HG03520 (cell line): ENCODE data around the gene TMC7.
"Not testable (repeated sequence)": the region's sequence is repeated elsewhere in the genome, so short reads cannot be mapped to it uniquely, and the experiment has no call there.

Source experiments
- ATAC-seq: cut with Tn5 transposase; IDR thresholded peaks from one replicate; pipeline ENCODE4 v1.9.1; 2021; ENCODE audit warnings: mild to moderate bottlenecking, moderate library complexity; ENCODE audit not compliant: unreplicated experiment

Gene TMC7

DNA sequence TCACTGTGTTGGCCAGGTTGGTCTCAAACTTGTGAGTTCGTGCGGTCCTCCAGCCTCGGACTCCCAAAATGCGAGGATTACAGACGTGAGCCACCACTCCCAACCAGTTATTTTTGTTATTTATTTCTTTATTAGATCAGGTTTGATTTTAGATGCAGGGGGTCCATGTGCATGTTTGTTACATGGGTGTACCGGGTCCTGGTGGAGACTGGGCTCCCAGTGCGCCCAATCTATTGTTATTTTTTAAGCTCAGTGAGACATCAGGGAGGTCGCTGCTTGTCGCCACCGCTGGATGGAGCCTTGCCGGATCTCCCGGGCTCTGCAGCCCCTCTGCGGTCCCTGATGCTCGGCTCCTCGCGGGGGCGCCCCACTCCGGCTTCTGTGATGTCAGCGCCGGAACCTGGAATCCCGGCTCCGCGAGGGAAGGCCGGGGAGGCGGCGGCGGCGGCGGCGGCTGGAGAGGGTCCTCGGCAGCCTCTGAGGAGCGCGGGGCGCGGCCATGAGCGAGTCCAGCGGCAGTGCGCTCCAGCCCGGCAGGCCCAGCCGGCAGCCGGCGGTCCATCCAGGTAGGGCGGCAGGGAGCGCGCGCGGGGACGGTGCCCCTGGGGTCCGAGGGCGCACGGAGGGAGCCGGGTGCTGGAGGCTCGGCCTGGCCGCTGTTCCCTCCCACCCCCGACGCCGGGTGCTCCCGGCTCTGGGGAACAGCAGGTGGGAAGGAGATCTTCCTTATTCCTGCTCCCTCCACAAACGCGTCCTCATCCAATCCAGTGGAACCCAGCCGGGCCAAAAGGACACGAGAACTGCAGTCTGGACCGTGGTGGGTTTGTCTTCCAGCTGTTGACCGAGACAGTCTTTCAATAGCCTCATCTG is at the start of gene TMC7:
TMC7 (plus strand) TSS at position 370 of the 870 bp plus-strand sequence; CDS start at position 500, 130 bp downstream.
- ATAC-seq, result no peak

DNA sequence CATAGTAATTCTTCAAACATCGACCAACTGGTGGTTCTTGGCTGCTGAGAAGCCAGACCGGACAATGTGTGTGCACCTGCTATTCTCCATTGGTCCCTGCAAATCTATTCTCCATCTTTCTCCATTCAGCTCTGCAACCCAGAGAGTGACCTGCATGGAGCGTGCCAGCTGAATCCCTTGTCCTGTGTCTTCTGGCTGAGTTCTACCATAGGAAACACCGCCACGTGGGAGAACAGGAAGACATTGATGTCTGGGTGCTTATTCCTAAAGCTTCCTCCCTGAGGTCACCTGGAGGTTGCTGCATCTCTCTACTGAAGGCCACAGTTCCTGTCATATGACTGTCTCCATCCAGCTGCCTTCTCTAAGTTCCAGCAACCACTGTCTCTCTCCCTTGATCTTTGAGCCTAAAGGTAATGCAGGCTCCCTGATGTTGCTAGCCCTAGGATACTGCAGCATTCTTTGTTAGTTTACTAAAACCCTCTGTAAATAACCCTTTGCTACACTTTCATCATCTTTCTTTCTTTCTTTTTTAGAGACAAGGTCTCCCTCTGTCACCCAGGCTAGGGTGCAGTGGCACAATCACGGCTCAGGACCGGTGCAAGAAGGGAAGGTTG is 46.9 kb upstream of the TMC7 start:
- no peak for ATAC-seq

DNA sequence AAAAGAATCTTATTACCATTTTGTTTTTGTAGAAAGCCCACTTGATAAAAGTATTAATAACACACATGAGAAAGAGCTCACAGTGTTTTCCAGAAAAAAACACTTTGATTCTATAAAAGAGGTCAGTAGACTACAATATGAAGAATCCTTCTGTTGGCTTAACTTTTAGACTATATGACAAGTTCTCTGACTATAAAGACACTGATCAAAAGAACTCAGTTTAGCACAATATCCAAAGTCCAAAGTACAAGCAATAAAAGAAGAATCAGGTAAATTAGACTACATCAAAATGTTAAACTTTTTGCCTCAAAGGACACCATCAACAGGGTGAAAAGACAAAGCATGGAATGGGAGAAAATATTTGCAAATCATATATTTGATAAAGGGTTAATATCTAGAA is 46.3 kb upstream of the TMC7 start:
- ATAC-seq, result no peak

DNA sequence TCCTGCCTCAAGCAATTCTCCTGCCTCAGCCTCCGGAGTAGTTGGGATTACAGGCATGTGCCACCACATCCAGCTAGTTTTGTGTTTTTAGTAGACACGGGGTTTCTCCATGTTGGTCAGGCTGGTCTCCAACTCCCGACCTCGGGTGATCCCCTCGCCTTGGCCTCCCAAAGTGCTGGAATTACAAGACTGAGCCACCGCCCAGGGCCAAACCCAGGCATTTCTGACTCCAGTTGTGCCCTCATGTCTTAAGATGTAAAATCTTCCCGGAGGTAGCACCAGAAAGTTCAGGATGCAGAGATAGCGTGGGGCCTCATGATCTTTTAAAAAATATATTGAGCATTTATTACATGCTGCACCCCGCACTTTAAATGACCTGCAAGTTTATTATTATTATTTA is 44.7 kb upstream of the TMC7 start:
- no peak for ATAC-seq

DNA sequence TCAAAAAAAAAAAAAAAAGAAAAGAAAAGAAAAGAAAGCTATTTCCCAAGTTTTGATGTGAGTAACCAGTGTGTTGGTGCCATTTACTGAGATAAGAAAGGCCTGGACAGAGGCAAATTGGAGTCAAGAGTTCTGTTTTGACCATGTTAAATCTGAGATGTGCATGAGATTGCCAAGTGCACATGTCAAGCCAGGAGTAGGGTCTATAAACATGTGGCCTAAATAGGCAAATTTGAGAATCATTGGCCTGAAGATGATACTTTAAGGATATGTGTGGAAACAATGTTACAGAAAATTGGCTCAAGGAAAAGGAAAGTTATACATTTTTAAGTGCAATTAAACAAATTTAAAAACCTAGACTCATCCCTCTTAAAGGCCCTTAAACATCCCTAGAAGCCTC is 42.3 kb upstream of the TMC7 start:
- ATAC-seq, result no peak

DNA sequence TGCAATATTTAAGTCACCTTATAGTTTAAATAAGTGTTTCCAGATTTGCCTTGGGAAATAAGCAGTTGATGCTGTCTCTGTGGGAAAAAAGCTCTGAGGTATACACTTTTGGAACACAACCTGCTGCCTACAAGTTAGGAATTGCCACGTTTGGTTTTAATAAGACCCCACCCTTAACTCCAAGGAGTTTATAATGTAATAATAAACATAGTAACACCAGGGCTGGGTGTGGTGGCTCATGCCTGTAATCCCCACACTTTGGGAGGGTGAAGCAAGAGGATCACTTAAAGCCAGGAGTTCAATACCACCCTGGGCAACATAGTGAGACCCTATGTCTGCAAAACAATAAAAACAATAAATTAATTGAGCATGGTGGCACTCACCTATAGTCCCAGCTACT is 41.7 kb upstream of the TMC7 start:
- ATAC-seq, result no peak

DNA sequence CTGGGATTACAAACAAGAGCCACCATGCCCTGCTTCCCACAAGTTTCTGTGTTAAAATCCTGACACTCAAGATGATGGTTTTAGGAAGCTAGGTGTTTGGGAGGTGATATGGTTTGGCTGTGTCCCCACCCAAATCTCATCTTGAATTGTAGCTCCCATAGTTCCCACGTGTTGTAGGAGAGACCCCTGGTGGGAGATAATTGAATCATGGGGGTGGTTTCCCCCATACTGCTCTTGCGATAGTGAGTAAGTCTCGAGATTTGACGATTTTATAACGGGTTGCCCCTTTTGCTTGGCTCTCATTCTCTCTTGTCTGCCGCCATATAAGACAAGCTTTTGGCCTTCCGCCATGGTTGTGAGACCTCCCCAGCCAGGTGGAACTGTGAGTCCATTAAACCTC is 40.3 kb upstream of the TMC7 start:
- no peak for ATAC-seq

DNA sequence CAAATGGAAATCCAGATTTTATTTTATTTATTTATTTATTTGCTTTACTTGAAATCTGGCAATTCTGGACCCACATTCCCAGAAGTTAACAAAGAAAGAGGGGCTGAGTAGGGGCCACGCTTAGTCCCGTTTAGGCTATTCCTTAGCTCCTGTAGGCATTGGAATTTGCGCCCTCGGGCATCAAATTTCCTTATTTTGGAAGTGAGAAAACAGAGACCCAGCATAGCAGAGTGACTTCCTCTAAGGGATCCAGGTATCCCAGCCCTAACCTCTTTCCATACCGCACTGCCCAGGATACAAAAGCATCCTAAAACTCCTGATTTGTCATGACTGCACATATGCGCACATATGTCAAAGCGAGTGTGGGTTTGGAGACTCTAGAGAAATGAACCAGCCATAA is 38.5 kb upstream of the TMC7 start:
- no peak for ATAC-seq

DNA sequence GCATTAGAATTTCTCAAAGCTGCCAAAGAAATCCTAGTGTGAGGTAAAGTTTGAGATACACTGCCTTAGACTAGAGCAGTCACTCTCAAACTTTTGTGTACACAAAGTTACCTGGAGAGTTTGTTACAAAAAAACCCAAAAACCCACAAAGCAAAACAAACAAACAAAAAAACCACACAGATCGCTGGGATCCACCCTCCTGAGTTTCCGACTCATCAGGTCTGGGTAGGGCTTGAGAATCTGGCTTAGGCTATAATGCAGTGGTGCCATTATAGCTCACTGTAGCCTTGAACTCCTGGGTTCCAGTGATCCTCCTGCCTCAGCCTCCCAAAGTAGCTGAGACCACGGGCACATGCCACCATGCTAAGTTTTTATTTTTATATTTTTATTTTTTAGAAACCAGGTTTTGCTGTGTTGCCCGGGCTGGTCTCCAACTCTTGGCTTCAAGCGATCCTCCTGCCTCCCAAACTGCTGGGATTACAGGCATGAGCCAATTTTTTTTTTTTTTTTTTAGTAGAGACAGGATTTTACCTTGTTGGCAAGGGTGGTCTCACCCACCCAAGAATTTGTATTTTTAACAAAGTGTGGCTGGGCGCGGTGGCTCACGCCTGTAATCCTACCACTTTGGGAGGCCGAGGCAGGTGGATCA is 35.2 kb upstream of the TMC7 start:
- no peak for ATAC-seq

DNA sequence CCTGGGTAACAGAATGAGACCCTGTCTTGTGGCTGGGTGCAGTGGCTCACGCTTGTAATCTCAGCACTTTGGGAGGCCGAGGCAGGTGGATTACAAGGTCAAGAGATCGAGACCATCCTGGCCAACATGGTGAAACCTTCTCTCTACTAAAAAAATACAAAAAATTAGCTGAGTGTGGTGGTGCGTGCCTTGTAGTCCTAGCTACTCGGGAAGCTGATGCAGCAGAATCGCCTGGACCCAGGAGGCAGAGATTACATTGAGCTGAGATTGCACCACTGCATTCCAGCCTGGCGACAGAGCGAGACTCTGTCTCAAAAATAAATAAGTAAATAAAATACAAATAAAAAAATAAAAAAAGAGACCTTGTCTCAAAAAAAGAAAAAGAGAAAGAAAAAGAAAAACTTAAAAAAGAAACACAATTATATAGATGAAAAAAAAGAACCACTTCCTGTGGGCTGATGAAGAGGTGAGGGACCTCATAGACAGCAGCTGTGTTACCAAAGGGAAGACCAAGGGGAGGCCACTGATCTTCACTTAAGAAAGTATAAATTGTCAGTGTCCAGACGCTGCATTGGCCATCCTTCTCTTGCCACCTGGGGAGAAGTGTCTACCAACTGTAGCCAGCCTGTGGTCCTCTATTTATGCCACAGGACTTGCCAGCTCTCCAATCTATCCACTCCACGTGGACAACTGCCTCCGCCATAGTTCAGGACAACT is 33.1 kb upstream of the TMC7 start:
- no peak for ATAC-seq

DNA sequence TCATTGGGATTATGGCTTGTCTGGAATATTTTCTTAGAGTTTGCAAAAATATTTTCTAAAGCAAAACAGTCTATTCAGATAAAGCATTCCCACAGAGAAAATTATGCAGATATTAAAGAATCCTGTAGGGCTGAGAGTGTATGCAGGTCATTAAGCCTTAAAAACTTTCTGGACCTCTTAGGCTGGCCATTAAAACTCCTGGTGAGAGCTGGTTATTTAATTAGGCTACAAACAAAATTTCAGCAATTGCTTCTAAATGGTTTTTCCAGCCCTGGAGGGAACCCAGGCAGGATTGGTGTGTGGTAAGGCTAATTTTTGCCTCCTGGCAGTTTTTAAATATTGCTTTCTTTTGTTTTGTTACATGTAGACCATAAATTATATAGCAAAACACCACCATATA is 30.2 kb upstream of the TMC7 start:
- no peak for ATAC-seq

DNA sequence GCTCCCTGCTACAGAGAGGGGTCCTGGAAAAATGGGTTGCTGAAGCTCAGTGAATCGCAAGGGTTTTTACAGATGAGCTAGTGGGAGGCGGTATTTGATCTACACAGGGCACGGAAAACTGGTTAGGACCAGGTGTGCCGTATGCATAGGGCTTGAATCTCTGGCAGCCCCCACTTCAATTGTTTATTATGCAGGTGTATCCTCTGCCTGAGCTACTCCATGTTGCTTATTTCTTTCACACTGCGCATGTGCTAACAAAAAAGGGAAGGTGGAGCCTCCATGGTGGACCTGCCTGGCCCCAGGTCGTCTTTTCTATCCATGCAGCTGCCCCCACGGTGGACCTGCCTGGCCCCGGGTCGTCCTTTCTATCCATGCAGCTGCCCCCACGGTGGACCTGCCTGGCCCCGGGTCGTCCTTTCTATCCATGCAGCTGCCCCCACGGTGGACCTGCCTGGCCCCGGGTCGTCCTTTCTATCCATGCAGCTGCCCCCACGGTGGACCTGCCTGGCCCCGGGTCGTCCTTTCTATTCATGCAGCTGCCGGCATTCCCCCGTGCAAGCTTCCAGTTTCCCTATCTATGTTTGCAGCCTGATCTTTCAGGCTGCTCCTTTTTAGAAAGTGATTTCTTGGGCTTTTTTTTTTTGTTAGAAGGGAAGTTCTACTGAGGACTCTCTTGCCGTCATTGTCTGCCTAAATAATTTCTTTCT is 27.7 kb upstream of the TMC7 start:
- ATAC-seq, result not testable (repeated sequence)

DNA sequence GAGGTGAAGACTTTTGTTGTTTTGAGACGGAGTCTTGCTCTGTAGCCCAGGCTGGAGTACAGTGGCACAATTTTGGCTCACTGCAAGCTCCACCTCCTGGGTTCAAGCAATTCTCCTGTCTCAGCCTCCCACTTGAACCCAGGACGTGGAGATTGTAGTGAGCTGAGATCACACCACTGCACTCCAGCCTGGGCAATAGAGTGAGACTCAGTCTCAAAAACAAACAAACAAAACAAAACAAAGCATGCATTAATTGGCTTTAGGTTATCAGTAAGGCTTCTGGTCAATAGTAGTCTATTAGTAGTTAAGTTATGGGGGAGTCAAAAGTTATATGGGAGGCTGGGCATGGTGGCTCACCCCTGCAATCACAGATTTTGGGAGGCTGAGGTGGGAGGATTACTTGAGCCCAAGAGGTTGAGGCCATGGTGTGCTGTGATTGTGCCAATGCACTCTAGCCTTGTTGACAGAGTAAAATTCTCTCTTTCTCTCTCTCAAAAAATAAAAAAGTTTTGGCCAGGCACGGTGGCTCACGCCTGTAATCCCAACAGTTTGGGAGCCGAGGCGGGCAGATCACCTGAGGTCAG is 27.0 kb upstream of the TMC7 start:
- ATAC-seq, result not testable (repeated sequence)

DNA sequence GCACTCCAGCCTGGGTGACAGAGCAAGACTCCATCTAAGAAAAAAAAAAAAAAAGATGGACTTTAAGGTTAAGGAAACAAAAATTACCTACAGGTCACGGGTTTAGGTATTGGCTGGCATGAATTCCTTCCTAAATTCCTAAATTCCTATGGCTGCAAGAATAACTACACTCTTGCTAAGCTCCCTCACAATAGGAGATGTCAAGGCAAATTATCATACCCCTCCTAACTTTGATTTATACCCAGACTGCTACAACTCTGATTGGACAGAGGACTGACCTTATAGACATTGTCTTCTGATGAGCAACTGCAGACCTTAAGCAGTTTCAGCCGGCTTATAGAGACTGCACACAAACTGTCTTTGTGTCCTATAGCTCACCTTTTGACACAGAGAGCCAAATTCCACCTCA is 25.1 kb upstream of the TMC7 start:
- ATAC-seq, result no peak

DNA sequence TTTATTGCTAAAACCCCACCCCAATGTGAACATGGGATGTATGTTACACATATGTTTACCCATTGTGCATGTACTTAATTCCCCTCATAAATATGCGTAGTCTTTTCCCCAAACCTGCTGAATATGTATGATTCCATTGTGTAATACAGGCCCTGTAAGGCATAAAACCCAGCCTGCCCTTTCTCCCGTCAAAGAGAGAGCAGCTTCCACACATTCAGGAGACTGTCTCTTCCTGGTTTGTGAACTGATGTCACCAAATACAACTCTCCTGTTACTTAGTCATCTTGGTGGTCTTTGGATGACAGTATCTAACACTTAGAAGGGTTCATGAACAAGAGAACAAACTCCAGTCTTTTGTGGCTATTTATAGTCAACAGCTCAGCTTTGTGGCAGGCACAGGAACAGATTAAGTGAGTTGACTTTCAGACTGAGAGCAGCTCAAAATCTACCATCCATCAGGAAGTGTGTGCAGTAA is 24.7 kb upstream of the TMC7 start:
- no peak for ATAC-seq

DNA sequence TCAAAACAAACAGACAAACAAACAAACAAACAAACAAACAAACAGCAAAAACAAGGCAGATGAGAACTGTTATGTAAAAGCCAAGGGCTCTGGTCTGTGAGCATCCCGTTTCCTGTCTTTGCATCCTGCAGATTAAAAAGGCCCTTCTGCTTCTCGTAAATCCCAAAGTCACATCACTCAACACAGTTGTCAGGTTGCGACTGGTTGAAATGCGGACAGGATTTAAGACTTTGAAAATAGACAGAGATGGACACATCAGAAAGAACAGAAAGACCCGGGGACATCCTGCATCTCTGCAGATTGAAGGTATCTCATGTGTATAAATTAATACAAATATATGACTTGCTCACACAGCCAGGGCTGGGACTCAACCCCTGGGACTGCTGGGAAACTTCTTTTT is 18.2 kb upstream of the TMC7 start:
- ATAC-seq, result no peak

DNA sequence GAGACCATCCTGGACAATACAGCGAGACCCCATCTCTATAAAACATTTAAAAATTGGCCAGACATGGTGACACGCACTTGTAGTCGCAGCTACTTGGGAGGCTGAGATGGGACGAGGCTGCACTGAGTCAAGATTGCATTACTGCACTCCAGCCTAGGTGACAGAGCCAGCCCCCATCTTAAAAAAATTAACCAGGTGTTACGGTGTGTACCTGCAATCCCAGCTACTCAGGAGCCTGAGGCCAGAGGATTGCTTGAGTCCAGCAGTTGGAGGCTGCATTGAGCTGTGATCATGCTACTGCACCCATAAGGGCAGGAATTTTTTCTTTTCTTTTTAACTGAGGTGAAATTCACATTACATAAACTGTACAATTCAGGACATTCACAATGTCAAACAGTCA is 16.9 kb upstream of the TMC7 start:
- ATAC-seq, result no peak

DNA sequence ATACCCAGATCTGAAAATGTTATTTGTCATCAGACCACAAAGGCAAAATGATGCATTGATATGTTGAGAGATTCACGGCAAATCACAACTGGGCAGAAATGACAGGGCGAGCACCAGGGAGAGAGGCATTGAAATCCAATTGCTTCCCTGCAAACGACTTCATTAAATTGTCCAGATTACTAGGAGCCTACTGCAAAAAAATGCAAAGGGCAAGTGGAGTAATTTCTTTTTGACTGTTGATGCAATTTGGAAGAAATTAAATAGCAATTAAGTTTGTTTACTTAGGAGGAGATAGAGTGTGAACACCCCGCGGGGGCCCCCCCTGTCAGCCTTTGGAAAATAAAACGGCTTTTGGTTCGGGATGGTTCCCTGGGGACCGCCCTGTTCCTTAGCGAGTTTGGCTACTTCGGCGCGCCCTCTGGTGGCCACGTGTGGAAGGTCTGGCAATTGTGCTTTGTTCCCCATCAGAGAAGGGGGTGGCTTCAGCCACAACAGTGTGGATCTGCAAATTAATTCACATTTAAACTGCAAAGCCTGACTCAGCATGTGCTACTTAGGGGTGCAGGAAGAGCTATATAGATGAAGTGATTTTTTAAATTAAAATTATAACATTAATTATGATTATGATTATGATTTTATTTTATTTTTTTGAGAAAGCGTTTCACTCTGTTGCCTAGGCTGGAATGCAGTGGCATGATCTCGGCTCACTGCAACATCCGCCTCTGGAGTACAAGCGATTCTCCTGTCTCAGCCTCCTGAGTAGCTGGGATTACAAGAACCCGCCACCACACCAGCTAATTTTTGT is 14.5 kb upstream of the TMC7 start:
- no peak for ATAC-seq

DNA sequence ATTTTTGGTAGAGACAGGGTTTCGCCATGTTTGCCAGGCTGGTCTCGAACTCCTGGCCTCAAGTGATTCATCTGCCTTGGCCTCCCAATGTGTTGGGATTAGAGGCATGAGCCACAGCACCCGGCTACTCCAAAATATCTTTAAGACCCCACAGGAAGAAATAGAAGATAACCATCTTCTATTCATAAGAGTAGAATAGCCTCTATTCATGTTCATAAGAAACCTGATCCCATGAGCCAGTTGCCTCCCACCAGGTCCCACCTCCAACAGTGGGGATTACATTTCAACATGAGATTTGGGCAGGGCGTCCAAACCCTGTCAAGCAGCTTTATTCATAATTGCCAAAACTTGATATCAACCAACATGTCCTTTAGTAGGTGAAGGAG is 13.9 kb upstream of the TMC7 start:
- no peak for ATAC-seq
